Measurements from ENCODE around the gene ARL8A.
A peak's percentile ranks its signal among the peaks of the same experiment; 100 is the strongest.
"Not testable (repeated sequence)": the region's sequence is repeated elsewhere in the genome, so short reads cannot be mapped to it uniquely, and the experiment has no call there.

Gene ARL8A

DNA sequence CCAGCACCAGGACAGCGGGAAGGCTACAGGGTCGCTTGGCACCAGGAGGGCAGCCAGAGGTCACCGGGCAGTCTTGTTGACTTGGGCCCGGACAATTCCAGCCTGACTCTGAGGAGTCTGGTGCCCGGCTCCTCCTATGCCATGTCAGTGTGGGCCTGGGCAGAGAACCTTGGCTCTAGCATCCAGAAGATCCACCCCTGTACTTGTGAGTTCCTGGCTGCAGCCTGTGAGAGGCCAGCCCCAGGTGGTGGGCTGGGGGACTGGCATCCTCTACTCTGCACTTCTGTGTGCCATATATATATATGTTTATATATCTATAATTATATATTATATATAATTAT lies 27.4 kb upstream of the ARL8A start:
- DNase-seq, result no peak

DNA sequence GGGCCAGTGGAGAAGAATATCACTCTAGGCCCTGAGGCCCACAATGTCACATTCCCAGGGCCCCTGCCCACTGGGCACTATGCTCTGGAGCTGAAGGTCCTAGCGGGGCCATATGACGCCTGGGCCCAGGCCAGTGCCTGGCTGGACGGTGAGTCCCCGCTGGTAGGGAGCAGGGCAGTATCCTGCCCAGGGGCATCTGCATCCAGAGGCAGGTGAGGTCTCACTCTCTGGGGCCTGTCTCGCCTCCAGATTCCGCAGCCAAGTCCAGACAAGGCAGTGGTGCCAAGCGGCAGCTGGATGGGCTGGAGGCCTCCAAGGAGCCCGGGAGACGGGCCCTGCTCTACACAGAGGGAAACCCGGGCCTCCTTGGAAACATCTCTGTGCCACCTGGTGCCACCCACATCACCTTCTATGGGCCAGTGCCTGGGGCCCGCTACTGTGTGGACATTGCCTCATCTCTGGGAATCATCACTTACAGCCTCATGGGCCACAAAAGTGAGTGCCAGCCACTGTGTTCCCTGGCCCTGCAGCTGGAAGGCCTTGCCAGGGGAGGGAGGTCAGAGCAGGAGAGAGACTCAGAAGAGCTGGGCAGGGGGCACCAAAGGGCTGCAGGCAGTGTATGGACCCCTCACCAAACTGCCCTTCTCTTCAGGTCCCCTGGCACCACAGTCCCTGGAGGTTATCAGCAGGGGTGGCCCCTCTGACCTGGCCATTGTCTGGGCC lies 26.9 kb upstream of the ARL8A start:
- DNase-seq, result no peak

DNA sequence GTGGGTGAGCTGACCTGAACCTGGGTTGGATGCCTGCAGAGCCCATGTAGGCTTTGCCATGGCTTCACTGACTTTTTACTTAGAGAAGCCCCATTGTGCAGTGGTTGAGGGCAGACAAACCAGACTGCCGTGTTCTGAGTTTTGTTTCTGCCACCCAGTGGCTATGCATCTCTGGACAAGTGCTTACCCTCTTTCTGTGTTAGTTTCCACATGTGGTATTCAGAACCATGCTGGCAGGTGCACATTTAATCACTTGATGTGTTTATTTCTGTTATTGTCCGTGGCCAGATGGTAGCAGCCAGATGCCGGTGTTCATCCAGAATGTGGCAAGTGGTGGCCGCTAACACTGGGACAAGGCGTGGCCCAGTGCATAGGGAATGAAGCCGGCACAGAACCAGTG lies 26.2 kb upstream of the ARL8A start:
- DNase-seq, result peak in 1 of 2 experiments; percentile 19

DNA sequence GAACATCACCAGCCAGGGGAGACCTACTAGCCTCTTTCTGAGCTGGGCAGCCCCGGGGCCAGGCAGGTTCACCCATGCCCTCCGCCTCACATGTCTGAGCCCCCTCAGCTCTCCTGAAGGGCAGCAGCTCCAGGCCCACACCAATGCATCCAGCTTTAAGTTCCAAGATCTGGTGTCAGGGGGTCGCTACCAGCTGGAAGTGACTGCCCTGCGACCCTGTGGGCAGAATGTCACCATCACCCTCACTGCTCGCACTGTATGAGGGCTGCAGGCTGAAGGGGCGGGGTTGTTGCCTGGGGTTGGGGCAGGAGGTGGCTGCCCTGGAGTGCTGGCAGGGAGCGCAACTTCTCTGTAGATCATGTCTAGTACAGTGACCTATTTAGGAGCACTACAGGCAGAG lies 24.3 kb upstream of the ARL8A start:
- DNase-seq, result no peak

DNA sequence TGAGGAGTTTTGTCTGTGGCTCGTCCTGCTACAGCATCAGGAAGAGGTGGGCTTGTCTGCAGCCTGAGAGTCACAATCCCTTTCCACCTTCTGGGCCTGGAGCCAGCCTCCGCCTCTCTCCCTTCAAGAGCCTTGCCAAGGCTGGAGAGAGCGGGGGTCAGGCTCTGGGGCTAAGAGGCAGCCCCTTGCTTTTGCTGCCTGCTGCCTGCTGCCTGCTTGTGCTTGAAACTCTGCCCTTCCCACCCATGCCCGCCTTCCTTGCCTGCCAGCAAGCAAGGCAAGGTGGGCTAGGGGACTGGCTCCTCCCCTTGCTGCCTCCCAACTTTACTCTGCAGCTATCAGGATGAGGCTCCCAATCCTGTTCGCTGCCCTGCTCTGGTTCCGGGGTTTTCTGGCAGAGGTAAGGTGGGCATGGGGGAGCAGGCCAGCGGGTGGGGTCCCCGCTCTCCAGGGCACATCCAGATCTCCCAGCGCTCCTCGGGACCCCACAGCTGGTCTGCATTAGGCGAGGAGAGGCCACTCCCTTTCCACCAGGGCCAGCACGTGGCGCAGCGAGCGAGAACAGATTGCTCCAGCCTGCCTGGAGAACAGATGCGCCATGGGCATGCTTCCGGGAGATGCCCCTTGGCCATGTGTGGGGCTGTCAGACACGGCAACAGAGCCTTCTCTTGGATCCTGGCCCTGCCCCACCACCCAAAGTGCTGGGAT lies 23.3 kb upstream of the ARL8A start:
- DNase-seq, result no peak

DNA sequence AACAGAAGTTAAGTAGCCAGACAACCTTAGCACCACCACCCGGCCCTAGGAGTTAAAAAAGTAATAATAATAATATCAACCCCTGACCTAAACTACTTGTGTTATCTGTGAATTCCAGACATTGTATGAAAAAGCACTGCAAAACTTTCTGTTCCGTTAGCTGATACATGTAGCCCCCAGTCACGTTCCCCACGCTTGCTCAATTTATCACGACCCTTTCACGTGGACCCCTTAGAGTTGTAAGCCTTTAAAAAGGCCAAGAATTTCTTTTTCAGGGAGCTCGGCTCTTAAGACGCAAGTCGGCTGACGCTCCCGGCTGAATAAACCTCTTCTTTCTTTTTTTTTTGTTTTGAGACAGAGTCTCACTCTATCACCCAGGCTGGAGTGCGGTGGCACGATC lies 22.5 kb upstream of the ARL8A start:
- not testable (repeated sequence) for DNase-seq

DNA sequence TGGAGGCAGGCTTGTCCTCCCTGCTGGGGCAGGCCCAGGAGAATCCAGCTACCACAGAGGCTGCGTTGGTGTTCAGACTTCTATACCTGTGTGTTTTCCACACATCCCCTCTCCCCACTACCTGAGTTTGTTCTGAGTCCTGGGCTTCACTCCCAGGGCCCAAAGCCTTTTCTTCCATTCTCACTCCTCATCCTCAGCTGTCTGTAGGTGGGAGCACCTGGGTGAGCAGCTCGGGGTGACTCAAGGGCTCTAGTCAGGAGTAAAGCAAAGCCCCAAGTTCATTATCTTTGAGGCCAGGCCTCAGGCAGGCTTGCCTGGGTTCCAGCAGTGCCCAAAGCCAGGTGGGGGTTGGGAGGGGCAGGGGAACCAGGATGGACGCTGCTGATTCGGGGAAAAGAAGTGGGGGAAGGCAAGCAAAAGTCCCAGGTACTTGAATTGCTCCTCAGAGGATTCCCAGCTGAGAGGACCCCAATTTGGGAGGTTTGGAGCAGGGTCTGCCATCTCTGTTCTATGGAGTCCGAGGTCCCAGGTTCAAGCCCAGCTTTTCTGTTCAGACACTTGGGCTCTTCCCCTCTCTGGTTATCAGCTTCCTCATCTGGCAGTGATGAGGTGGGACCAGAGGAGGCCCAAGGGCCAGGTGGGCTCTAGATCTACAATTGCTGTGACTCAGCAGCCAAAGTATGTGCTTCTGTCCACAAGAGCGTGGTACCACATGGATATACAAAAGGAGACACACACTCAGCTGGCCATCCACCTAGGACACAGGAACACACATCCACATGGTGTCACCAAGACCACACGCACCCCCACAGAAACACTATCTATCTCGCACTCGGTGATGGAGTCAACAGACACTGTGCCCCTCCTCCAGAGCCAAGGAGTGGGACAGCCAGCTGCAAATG lies 21.7 kb upstream of the ARL8A start:
- no peak for DNase-seq

DNA sequence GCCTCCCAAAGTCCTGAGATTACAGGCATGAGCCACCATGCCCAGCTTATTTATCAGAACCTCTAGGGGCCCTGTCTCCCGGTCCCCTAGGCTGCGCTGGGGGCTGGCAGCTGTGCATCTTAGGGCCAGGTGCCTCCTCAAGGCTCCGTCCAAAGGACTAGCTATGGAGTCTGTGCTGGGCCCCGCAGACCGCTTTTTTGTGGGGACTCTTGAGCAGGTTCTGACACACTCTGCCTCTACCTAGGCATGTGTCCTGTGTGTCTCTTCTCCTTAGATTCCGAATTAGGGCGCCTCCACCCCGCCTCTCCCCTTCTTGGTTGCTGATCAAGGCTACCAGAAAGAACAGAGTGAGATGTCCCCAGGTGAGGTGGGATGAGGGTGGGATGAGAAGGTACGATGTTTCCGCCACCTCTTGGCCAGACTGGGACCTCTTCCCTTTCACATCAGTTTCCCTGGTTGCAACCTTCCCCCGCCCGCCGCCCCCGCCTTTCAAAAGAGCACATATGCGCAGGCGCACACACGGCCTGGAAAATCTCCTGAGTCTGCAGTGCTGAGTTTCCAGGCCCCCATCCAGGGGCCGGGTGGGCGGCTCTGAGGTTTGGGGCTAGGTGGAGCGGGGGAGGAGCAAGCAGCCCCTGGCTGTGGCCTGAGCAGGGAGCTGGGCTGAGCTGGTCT lies 20.9 kb upstream of the ARL8A start:
- DNase-seq, result no peak

DNA sequence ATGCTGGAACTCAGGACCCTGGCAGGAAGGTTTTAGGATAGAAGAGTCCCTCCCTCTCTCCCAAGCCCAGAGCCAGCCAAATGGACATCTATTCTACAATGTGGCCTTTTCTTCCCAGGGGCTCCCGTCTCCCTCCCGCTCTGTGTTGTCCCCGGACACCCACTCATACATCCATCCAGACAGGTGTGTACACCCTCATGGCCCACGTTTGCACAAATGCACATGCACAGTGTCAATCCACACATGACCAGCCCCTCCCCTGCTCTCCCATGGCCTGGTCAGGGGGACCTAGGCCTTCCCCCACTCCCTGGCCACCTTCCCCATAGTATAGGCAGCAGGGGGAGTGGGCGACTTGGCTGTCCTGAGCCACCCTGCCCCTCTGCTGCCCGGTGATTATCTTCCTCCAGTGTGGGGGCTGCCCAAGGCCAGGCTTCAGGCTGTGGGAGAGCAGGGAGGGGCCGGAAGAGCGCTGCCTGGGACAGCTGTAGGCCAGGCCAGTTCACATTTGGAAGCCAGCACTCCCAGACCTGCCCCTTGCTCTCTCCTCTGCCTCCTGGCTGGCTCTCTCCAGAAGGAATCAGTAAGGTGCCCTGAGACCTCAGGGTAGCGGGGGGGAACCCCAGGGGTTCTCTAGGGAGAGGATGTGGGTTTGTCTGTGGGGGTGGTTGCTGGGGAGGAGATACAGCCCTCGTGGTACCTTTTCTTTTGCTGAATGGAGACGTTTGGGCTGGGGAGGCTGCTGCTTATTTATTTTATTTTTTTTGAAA lies 19.9 kb upstream of the ARL8A start:
- no peak for DNase-seq

DNA sequence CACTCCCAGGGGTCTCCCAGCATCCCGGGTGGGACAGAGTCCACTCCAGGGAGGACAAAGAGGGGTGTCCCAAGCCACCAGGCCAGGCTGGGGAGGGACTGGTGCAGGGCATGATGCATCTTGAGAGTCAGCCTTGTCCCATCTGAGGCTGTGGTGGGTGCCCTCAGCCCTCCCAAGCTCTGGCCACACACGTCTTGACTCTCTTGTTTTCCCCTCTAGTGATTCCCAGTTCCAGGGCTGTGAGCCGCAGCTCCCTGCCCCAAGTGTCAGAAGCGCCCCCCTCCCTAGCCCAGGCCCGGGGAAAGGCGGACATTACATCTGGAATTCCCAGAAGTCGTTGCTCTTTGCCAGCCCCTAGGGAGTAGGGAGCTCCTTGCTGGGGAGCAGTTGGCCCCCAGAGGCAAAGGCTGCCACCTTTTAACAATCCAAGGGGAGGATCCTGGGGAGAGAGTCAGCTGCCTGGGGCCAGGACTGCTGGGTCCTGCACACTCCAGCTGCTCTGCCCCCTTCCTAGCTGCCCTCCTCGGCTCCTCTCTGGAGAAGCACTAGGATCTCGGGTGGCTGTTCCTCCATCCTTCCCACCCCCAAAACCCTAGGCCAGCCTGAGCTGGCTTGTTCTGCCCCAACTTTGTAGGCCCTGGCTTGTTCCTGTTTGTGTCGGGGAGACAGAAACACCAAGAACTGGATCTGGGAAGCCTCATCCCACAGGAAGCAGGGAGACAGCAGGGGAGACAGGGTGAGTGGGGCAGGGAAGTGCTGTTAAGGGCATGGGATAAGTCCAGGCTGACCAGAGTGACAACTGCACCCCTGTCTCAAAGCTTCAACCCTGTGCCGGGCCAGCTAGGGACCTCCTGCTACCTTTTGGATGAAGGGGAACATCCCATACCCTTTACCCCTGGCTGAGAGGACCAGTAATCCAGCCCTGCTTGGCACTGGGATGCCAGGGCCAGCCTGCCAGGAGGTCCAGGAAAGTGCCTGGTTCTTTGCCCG lies 19.0 kb upstream of the ARL8A start:
- no peak for DNase-seq

DNA sequence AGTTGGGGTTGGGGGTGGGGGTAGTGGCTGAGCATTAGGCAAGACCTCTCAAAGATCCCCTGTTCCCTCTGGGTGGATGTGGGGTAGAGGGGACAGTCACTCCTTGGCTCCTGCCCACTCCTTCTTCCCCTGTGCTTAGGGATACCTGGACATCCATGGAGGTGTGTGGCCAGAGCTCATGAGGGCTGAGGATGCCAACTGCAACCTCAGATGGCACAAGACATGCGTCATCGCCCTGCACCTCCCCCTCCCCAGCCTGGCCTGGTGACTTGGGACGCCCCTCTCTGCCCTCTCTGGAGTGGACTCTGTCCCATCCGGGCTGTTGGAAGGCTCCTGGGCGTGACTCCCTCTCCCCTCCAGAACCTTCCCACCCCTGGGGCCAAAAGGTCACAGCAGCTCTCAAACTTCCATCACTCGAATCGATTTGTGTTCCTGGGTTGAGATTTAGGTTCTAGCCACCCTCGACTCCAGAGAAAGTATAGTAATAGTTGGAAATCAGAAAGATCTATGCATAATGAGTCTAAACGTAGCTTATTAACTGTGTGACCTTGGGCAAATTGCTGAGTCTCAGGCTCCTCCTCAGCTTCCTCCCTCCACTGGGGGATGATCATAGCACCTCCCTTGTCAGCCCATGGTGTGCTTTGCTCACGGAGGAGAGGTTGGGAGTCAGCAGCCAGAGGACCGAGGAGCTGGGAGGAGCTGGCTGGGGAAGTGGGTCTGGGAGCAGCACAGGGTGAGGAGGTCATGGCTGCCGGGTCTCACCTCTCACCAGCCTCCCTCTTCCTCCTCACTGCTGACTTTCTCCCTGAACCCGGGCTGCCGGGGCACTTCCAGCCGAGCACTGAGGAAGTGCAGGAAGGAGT lies 18.1 kb upstream of the ARL8A start:
- no peak for DNase-seq

DNA sequence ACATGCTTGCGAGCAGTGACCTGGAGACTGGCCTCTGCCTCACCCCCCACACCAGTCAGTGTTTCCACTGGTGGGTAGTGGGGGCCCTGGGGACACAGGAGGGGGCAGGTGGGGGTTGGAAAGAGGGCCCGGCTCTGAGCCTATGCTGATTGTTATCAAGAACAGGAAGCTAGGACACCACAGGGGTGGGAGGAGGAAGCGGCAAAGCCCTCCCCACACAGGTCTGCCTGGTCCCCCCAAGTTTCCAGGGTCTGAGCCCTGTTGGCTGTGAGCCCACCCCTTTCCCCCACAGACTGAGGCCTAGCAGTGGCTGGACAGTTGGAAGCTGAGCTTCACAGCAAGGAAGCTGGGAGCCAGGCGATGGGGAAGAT lies 17.5 kb upstream of the ARL8A start:
- DNase-seq, result no peak

DNA sequence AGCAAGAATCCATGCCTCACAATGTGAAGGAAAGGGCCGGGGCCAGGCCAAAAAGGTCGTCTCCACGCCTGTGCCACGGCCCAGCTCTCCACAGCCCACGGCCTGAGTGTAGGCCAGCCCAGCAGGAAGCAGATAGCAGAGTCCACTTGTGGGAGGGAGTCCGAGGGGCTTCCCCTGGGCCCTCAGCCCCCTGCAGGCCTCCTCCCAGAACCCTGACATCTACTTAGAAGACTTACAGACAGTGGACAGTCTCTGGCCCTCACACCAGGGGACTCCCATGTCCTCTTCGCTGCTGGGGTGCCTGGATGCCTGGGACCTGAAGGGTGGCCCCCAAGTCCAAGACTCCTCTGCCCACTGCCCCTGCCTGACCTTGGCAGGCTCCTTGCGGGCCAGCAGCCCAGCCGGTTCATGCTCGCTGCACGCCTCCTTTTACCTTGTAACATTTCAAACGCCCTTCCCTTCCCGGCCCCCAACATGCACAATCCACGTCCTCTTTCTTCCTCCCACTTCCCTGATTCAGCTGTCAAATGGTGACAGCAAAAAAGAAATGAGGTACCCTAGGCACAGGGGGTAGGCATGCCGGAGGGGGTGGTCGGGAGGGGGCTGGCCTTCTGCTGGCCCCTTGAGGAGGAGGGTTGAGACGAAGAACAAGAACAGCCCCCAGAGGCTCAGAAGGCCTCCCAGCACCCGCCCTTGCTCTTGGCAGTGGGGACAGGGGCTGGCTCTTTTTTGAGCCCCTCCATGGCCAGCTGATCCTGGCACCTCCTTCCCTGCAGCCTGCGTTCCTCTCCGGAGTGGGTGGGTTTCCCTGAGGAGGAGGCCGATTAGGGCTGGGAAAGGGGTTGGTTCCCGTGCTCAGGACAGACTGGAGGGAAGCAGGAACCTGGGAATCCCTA lies 16.9 kb upstream of the ARL8A start:
- no peak for DNase-seq

DNA sequence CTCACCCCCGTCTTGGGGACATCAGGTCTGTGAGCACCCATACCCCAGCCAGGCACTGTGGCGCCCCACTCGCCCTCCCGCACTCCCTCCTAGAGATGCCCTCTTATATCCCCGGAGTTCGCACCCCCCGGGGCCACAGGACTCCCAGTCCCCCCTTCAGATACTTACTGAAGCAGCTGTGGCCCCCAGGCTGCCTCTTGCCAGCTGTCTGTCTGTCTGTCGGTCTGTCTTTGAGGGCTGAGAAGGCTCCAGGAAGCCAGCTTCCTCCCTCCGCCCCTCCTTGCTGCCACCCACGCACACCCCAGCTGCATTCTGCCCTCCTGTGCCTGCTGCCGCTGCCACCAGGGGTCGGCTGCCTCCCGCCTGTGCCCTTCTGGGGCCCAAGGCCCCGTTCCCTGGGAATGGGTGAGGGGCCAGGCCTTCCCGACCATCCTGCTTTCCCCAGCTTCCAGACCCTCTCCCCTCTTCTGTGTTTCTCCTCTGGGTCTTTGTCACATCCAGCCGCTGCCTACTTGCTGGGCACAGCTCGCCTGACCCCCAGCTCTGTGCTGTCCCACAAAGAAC lies 15.9 kb upstream of the ARL8A start, which contains the start of gene PTPN7:
TSS of gene PTPN7 (minus strand) at position 226 of the 564 bp plus-strand sequence. CDS start 1,200 bp downstream, outside the sequence.
- no peak for DNase-seq

DNA sequence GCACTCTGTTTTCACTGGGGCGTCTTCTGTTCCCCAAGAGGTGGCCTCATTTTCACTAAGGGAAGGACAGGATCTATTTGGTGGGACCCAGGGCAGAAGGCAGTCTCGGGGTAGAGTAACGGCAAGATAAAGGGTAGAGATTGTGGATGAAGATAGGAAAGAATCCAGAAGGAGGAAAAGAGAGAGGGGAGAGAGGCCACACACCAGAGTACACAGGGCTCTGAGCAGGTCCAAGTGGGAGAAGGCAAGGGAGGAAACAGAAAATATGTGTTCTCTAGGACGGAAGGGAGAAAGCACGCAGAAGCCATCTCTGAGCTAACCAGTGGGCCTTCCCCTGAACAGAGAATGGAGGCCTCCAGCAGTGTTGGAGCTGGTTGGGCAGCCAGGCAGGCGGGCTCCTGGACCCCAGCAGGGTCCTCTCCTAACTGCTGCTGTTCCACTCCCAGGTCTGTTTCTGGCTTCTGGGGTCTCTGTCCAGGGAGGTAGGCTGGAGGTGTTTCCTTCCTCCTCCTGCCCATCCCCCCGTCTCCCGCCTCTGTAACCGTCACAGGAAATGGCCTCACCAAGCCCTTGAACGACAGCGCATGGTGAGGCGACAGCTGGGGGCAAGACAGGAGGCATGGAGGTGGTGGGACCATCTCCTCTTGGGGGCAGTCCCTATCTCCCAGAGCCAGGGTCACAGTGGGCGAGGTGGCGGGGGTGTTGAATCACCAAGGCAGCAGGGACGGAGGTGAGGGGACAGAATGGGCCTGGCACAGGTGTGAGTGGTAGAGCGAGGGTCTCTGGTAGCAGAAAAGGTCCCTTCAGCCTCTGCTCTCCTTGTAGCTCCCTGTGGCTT lies 15.2 kb upstream of the ARL8A start:
- no peak for DNase-seq

DNA sequence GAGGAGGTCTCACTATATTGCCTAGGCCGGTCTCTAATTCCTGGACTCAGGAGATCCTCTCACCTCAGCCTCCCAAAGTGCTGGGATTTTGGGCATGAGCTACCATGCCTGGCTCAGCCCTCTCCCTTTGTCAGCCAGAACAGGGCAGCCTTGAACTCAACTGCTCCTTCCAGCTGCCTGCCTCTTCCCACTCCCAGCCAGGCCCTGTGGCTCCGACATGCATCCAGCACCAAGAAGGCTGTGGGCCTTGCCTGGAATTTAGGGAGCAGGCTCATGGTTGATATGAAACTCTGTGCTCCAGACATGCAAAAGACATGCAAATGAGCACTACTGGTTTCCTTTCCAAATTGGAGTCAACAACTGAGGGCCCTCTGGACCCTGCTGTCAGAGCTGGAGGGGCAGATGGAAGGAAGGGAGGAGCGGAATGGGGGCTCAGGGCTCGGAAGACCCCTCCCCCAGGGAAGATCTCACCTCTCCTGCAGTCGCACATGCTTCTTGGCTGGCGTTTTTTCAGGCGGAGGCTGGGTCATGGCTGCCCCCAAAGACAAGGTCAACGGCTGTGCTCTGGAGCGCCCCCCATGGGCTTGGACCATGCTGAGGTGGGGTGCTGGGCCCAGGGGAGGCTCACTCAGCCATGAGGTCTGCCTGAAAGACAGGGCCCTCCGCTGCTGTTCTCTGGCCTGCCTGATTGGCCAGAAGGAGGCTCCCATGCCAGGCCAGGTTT lies 14.4 kb upstream of the ARL8A start:
- no peak for DNase-seq

DNA sequence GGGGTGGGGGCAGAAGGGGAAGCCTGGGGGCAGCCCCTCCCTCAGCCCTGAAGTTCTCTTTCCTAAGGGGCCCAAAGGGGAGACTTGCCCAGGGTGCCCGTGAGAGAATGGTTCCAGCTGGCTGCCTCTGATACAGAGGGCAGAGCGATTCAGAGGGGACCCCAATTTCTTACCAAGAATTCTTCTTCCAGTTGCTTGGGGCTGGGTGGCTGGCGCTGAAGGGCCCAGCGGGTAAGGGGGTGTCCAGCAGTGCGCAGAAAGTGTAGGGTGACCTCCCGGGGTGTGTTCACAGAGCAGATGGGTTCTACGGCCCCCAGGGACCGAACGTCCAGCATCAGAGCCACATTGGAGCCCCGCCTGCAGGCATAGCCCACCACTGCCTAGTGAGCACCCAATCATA lies 13.4 kb upstream of the ARL8A start:
- no peak for DNase-seq

Measured in NCI-H187 (cell line).